Central memory CD8-positive, alpha-beta T cell (primary cell): ENCODE results near the gene RNF123.

ENCODE experiments used
- ATAC-seq: fragments of 150-1000 bp; cut with Tn5 transposase; replicated peaks from 2 replicates; pipeline ENCODE4 v1.10.0; 2022; ENCODE audit warnings: mild to moderate bottlenecking, moderate FRiP score, moderate number of reproducible peaks; ENCODE audit not compliant: poor library complexity, severe bottlenecking; ENCODE audit errors: extremely low read depth
- DNase-seq, 2 donors: peaks; one replicate each; pipeline ENCODE4 v3.0.0; 2021; ENCODE audit warnings: low spot score in 2 of 2
- H3K27ac Mint-ChIP-seq: one replicate; pipeline ENCODE4 v1.8.0; 2022; ENCODE audit warnings: low read depth, mild to moderate bottlenecking, moderate library complexity, mixed read lengths
- H3K27me3 Mint-ChIP-seq: one replicate; pipeline ENCODE4 v1.8.0; 2022; ENCODE audit warnings: mixed read lengths
- H3K36me3 Mint-ChIP-seq: one replicate; pipeline ENCODE4 v1.8.0; 2022; ENCODE audit warnings: mild to moderate bottlenecking, moderate library complexity, mixed read lengths; ENCODE audit not compliant: insufficient read depth
- H3K4me1 Mint-ChIP-seq: one replicate; pipeline ENCODE4 v1.8.0; 2022; ENCODE audit warnings: mixed read lengths
- H3K4me3 Mint-ChIP-seq: one replicate; pipeline ENCODE4 v1.8.0; 2022; ENCODE audit warnings: mild to moderate bottlenecking, moderate library complexity, mixed read lengths
- H3K9me3 Mint-ChIP-seq: one replicate; pipeline ENCODE4 v1.8.0; 2022; ENCODE audit warnings: mixed read lengths

Gene RNF123

GRCh38 chr3:49723628-49724551 lies 34.5 kb downstream of the RNF123 start, which contains the start of gene GMPPB:
Gene GMPPB (minus strand): TSS chr3:49723951. CDS start chr3:49723726, 225 bp downstream.
- Mint-ChIP-seq H3K27ac (peak within 1 kb of the TSS; percentile 96), H3K27me3 (no peaks in the 10 kb centered on the region), H3K4me3 (peak within 1 kb of the TSS; percentile 86), H3K4me1 (peaks cover 39% of the 10 kb centered on the region), H3K9me3 (no peaks in the 10 kb centered on the region), H3K36me3 (peaks cover 46% of the 10 kb centered on the region)
- ATAC-seq (peak; percentile 77), DNase-seq (peak; percentile 80 to 85)

GRCh38 chr3:49724586-49724985 lies 35.2 kb downstream of the RNF123 start:
- no peaks in the 10 kb centered on the region for H3K27me3 Mint-ChIP-seq
- H3K4me1 Mint-ChIP-seq: peaks cover 32% of the 10 kb centered on the region
- peak; percentile 7 for ATAC-seq
- H3K9me3 Mint-ChIP-seq: no peaks in the 10 kb centered on the region
- peak overlapping the region; percentile 96 for H3K27ac Mint-ChIP-seq
- peak overlapping the region; percentile 86 for H3K4me3 Mint-ChIP-seq
- H3K36me3 Mint-ChIP-seq: peaks cover 41% of the 10 kb centered on the region
- no peak for DNase-seq

- Mint-ChIP-seq H3K4me3 (no peak overlapping the region), H3K4me1 (peaks cover 19% of the 10 kb centered on the region), H3K27me3 (no peaks in the 10 kb centered on the region), H3K27ac (no peak overlapping the region), H3K36me3 (peaks cover 40% of the 10 kb centered on the region), H3K9me3 (no peaks in the 10 kb centered on the region)
- no peak for DNase-seq
- no peak for ATAC-seq
Observed at GRCh38 chr3:49725906-49726681, 36.7 kb downstream of the RNF123 start.

- Mint-ChIP-seq H3K36me3 (peaks cover 47% of the 10 kb centered on the region), H3K4me3 (no peak overlapping the region), H3K4me1 (peaks cover 19% of the 10 kb centered on the region), H3K9me3 (no peaks in the 10 kb centered on the region), H3K27ac (no peak overlapping the region), H3K27me3 (no peaks in the 10 kb centered on the region)
- DNase-seq (no peak), ATAC-seq (no peak)
Observed at GRCh38 chr3:49727154-49727923, 38.0 kb downstream of the RNF123 start.

GRCh38 chr3:49727924-49728361 lies 38.6 kb downstream of the RNF123 start:
- peaks cover 14% of the 10 kb centered on the region for H3K4me1 Mint-ChIP-seq
- H3K27me3 Mint-ChIP-seq: no peaks in the 10 kb centered on the region
- ATAC-seq (no peak), DNase-seq (no peak)
- H3K27ac Mint-ChIP-seq: no peak overlapping the region
- H3K9me3 Mint-ChIP-seq: no peaks in the 10 kb centered on the region
- H3K36me3 Mint-ChIP-seq: peaks cover 52% of the 10 kb centered on the region
- no peak overlapping the region for H3K4me3 Mint-ChIP-seq

GRCh38 chr3:49729966-49730609 lies 40.7 kb downstream of the RNF123 start:
- no peaks in the 10 kb centered on the region for H3K27me3 Mint-ChIP-seq
- H3K36me3 Mint-ChIP-seq: peaks cover 48% of the 10 kb centered on the region
- H3K27ac Mint-ChIP-seq: no peak overlapping the region
- no peak overlapping the region for H3K4me3 Mint-ChIP-seq
- H3K4me1 Mint-ChIP-seq: no peaks in the 10 kb centered on the region
- DNase-seq (no peak), ATAC-seq (no peak)
- no peaks in the 10 kb centered on the region for H3K9me3 Mint-ChIP-seq

GRCh38 chr3:49732597-49732996 lies 43.2 kb downstream of the RNF123 start:
- Mint-ChIP-seq H3K9me3 (no peaks in the 10 kb centered on the region), H3K4me3 (no peak overlapping the region), H3K4me1 (no peaks in the 10 kb centered on the region), H3K27ac (no peak overlapping the region), H3K27me3 (no peaks in the 10 kb centered on the region), H3K36me3 (peaks cover 54% of the 10 kb centered on the region)
- DNase-seq: no peak
- no peak for ATAC-seq

- no peak for DNase-seq
- Mint-ChIP-seq H3K36me3 (peaks cover 54% of the 10 kb centered on the region), H3K4me1 (peaks cover 2% of the 10 kb centered on the region), H3K9me3 (no peaks in the 10 kb centered on the region), H3K4me3 (no peak overlapping the region), H3K27ac (no peak overlapping the region), H3K27me3 (no peaks in the 10 kb centered on the region)
- ATAC-seq: no peak
Observed at GRCh38 chr3:49733551-49733950, 44.2 kb downstream of the RNF123 start.

- Mint-ChIP-seq H3K4me1 (peaks cover 5% of the 10 kb centered on the region), H3K27me3 (no peaks in the 10 kb centered on the region), H3K4me3 (no peak overlapping the region), H3K9me3 (no peaks in the 10 kb centered on the region), H3K27ac (no peak overlapping the region), H3K36me3 (peaks cover 57% of the 10 kb centered on the region)
- ATAC-seq: no peak
- DNase-seq: no peak
Observed at GRCh38 chr3:49734752-49735151, 45.4 kb downstream of the RNF123 start.

GRCh38 chr3:49738067-49738713 lies 48.8 kb downstream of the RNF123 start:
- H3K4me1 Mint-ChIP-seq: peaks cover 5% of the 10 kb centered on the region
- no peaks in the 10 kb centered on the region for H3K27me3 Mint-ChIP-seq
- H3K4me3 Mint-ChIP-seq: no peak overlapping the region
- ATAC-seq (no peak), DNase-seq (no peak)
- H3K9me3 Mint-ChIP-seq: no peaks in the 10 kb centered on the region
- peak overlapping the region; percentile 33 for H3K27ac Mint-ChIP-seq
- H3K36me3 Mint-ChIP-seq: peaks cover 38% of the 10 kb centered on the region

- DNase-seq: no peak
- H3K4me3 Mint-ChIP-seq: no peak overlapping the region
- no peak for ATAC-seq
- H3K36me3 Mint-ChIP-seq: peaks cover 36% of the 10 kb centered on the region
- peak overlapping the region; percentile 23 for H3K27ac Mint-ChIP-seq
- no peaks in the 10 kb centered on the region for H3K9me3 Mint-ChIP-seq
- no peaks in the 10 kb centered on the region for H3K27me3 Mint-ChIP-seq
- H3K4me1 Mint-ChIP-seq: peaks cover 15% of the 10 kb centered on the region
Observed at GRCh38 chr3:49740427-49740826, 51.1 kb downstream of the RNF123 start.
